ENCODE measurements around the gene TTC9B.

The TTC9B gene

DNA sequence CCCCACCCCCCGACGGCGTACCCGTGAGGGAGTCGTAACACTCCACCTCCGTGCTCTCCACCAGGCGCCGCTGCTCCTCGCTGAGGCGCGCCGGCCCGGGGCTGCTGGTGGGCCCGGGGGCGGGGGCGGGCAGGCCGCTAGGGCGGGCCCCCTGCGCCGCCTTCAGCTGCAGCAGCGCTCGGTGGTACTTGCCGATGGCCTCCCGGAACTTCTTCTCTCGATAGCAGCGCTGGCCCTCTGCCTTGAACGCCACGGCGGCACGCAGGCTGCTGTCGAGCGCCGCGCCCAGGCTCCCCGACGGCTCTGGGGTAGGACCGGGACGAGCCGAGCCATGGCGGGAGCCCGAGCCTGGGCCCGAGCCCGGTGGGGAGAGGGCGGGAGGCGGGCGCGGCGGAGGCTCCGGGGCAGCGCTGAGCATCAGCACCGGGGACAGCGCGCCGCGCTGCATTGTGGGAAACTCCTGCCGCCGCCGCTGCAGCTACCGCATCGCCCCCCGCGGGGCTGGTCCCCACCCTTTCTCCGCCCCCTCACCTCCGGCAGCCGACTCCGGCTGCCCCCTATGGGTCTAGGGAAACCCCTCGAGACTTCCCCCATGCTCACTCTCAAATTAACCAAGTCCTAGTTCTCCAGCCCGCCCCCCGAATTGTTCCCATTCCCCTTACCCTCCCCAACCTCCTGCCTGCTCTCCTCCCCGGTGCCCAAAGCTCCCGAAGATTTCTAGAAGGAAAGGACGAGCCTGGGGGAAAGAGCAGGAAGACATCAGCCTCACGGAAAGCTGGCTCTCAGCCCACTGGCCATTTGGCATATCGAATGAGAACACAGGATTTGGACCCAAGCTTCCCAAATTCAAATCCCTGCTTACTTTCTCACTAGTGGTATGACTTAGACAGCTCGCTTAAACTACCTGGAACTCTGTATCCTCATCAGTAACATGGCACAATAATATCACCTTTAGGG is at the start of gene TTC9B:
TSS of gene TTC9B (minus strand) at position 451 of the 957 bp plus-strand sequence. CDS start at position 448, 3 bp downstream.
- no peak for DNase-seq

GRCh38 chr19:40267601-40267997 is 49.4 kb upstream of the TTC9B start:
- DNase-seq: no peak

GRCh38 chr19:40266912-40267600 is 48.9 kb upstream of the TTC9B start:
- no peak for DNase-seq

DNA sequence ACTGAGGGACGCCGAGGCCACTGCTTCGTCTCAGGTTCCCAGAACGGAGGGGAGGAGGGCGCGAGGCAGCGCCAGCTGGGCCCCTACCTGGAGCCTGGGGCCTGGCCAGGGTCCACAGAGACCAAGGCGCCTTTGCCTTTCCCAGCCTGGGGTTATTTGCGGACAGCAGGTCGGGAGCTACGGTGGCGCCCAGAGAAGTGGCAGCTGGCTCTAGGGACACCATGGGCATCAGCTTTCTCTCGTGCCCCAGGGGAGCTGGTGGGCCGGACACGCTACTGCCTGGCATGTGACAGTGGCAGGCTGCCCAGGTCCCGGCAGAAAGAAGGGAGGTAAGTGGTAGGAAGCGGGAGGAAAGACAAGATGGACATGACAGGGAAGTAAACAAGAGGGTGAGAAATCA is 47.9 kb upstream of the TTC9B start:
- DNase-seq: no peak

- no peak for DNase-seq
Measured at GRCh38 chr19:40265763-40266099, 47.5 kb upstream of the TTC9B start.

- no peak for DNase-seq
Measured at GRCh38 chr19:40265055-40265762, 47.0 kb upstream of the TTC9B start.

- DNase-seq: no peak
Measured at GRCh38 chr19:40264314-40265054, 46.3 kb upstream of the TTC9B start.

- no peak for DNase-seq
Measured at GRCh38 chr19:40263440-40264313, 45.5 kb upstream of the TTC9B start.

DNA sequence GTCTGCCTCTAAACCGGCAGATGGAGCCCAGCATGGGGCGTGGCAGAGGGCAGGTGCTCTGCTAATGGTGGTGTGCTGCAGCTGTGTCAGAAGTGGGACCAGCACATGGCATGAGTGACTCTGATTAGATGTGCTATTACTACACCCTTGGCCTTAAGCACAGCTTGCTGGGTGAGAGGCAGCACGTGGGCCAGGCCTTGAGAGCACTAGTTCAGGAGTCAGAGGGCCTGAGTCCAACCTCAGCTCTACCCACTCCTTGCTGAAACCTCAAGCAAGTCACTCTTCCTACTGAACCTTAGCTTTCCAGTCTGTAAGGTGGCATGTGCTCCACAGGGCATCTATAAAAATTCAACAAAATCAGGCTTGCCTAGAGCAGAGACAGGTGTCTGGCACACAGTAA is 44.2 kb upstream of the TTC9B start:
- DNase-seq: no peak

DNA sequence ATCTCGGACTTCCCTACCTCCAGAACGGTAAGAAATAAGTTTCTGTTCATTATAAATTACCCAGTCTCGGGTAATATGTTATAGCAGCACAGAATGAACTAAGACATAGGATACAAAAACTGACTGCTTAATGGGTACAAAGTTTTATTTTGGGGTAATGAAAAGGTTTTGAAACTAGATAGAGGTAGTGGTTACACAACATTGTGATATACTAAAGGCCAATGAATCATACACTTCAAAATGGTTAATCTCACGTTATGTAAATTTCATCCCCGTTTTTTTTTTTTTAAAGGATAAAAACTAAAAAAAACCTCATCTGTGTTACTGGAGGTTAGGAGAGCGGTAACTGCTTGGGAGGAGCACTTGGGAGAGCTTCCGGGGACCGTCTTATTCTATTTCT is 43.4 kb upstream of the TTC9B start:
- no peak for DNase-seq

DNA sequence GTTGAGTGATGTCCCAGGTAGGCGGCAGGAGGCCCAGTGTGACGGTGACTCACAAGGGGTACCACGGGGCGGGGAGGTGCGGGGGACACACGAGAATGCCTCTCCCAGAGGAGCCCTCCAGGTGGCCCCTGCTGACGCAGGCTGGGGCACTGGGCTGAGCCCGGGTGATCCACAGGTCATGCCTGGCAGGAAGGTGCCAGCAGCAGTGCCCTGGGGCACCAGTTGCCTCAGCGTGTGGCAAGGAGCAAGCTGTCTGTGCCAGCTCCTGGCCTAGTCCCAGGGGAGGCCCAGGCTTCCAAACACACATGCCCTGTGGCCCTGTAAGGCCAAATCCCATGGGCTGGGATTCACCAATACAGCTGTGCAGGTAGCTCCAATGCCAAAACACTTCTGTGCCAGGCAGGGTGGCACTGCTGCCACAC is 38.9 kb upstream of the TTC9B start:
- DNase-seq: no peak

GRCh38 chr19:40256512-40256911 is 38.3 kb upstream of the TTC9B start:
- no peak for DNase-seq

GRCh38 chr19:40255619-40256166 is 37.5 kb upstream of the TTC9B start:
- no peak for DNase-seq

DNA sequence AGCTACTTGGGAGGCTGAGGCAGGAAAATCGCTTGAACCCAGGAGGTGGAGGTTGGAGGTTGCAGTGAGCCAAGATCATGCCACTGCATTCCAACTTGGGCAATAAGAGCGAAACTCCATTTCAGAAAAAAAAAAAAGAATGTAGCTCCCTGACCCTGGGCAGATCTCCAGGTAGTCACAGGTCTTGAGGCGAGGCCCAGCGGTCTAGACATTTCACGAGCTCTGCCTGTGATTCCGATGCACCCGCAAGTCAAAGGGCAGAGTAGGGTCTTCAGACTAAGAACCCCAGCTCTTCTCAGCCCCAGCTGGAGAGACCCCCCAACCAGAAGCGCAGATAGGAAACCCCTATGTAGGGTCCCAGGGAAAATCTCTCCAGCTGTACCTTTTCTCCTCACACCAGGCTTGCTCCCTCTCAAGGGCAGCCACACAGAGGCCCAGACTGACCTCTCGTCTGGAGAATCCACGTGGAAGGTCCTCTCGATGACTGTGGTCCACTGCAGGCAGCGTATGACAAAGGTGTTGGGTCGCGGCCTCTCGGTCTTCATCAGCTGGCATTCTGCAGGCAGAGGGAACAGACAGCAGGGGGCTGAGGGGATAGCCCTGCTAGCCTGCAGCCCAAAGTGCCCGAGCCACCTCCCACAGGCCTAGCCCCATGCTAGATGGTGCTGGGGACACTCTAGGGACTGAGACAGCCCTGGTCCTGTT is 36.7 kb upstream of the TTC9B start:
- DNase-seq: no peak

- no peak for DNase-seq
Measured at GRCh38 chr19:40253611-40254092, 35.5 kb upstream of the TTC9B start.

GRCh38 chr19:40252395-40252794 is 34.2 kb upstream of the TTC9B start:
- DNase-seq: no peak

DNA sequence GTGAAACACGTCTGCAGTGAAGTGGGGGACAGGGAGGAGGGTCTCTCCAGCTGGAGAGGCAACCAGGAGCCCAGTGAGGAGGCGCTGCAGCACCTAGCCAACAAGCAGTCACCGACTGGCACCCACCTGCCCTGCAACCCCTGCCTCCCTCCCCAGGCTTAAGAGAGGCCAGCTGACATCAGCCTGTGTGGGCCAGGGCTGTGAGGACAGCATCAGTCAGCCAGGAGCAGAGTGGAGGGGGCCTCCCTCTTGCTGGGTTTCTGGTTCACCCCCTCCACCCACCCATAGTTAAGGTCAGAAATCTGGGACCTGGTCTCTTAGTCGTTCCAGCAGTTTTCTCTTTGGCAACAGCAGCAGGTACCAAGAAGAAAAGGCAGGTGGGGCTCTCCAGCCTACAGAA is 33.8 kb upstream of the TTC9B start:
- no peak for DNase-seq

GRCh38 chr19:40251244-40251643 is 33.1 kb upstream of the TTC9B start:
- DNase-seq: no peak

GRCh38 chr19:40249781-40250180 is 31.6 kb upstream of the TTC9B start:
- DNase-seq: no peak

DNA sequence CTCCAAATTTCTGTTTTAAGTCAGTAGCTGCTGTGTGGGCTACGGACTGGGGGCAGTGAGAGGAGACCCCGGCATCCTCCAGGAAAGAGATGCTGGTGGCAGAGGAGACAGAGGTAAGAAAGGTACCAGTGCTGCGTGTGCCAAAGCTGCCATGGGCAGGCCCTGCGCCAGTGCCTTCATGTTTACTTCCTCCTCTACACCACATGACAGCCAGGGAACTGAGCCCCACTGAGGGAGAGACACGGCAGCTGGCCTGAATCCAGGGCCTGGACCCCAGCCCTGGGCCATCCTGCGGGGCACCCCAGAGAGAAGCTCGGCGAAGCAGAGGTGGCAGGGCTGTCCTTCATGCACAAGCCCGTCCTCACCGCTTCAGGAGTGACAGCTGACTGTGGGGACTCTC is 31.0 kb upstream of the TTC9B start:
- no peak for DNase-seq

Data from right hindlimb (tissue), 1 donor.